Transverse colon (tissue), 4 donors: Measurements from ENCODE around the gene DTWD1. TPM values are rescaled to one million over a fixed set of nuclear protein-coding genes. Genes with fewer than 3 reads are reported as not detected.

Source experiments
- DNase-seq: peaks from one replicate; pipeline ENCODE4 v3.0.0-alpha.2; 2019
- H3K27ac ChIP-seq, 4 donors: fragments of 200-600 bp; sonication (generic); 2 replicates each; pipeline ENCODE4 v1.5.1; 2016 to 2018; ENCODE audit warnings: inconsistent platforms in 4 of 4
- H3K27me3 ChIP-seq: fragments of 200-600 bp; sonication (generic); 2 replicates; pipeline ENCODE4 v1.5.1; 2017; ENCODE audit warnings: inconsistent platforms
- H3K36me3 ChIP-seq, 4 donors: fragments of 200-600 bp; sonication (generic); 2 replicates each; pipeline ENCODE4 v1.5.1; 2017 to 2019; ENCODE audit warnings: inconsistent platforms in 4 of 4
- H3K4me1 ChIP-seq, 4 donors: fragments of 200-600 bp; sonication (generic); 2 replicates each; pipeline ENCODE4 v1.5.1; 2017 to 2020; ENCODE audit warnings: inconsistent platforms in 4 of 4
- H3K4me3 ChIP-seq, 4 donors: fragments of 200-600 bp; sonication (generic); 1 replicate in 1 of 4; 2 replicates in 3 of 4; pipeline versions ENCODE4 v1.5.1 to v1.6.1; 2017 to 2019; ENCODE audit warnings: inconsistent platforms in 4 of 4
- H3K9me3 ChIP-seq, 2 donors: fragments of 200-600 bp; sonication (generic); 2 replicates each; pipeline ENCODE4 v1.5.1; 2017 to 2019; ENCODE audit warnings: inconsistent platforms in 2 of 2
- CTCF ChIP-seq, 5 experiments: fragments of 200-600 bp in 3 of 5; fragments of 450-650 bp in 2 of 5; sonication (generic) in 3 of 5; IDR thresholded peaks; 1 replicate in 2 of 5; 2 replicates in 3 of 5; pipeline ENCODE4 v1.5.1; 2016 to 2017; ENCODE audit warnings: antibody characterized with exemption in 5 of 5, inconsistent platforms in 3 of 5, mild to moderate bottlenecking in 2 of 5, moderate library complexity in 1 of 5
- EP300 ChIP-seq: sonication (generic); formaldehyde crosslinking; IDR thresholded peaks from one replicate; pipeline ENCODE4 v1.6.1; 2017; ENCODE audit warnings: antibody characterized with exemption, low read depth
- POLR2A ChIP-seq: fragments of 450-650 bp; IDR thresholded peaks from one replicate; pipeline ENCODE4 v1.6.1; 2016; ENCODE audit warnings: antibody characterized with exemption, mild to moderate bottlenecking, moderate library complexity
- POLR2AphosphoS5 ChIP-seq, 3 donors: sonication (generic); formaldehyde crosslinking; IDR thresholded peaks; one replicate each; pipeline ENCODE4 v1.6.1; 2016; ENCODE audit warnings: antibody characterized with exemption in 3 of 3
- WGBS, 2 donors: methylation state at CpG; one replicate each; pipeline ENCODE4 v1.1.5; 2018; ENCODE audit warnings: low coverage in 1 of 2; 5-methylcytosine and 5-hydroxymethylcytosine counted together
- in situ Hi-C, 4 donors: fragments of 200-750 bp; cut with MboI; loops; one replicate each; pipeline versions ENCODE4 v1.15.0 to v1.15.1; 2017; ENCODE audit warnings: low sequenced_read_pairs in 3 of 4, low pct_ligation_motif_present in 1 of 4, low pct_unique_long_range_greater_than_20kb in 1 of 4
- intact Hi-C: fragments of 100-400 bp; cut with DNase I; formaldehyde crosslinking; loops from one replicate; pipeline ENCODE4 v1.15.1; 2023; ENCODE audit warnings: low total_unique reads
- total RNA-seq, 4 donors: library from RNA; depleted of rRNA; stranded (reverse); fragments of >200 nt; gene quantifications; one replicate each; pipeline ENCODE4 v1.1.0, GENCODE V29; 2016

DTWD1 gene
- total RNA-seq, 4 donors from 2014 or later, result 3.0 to 22.1 (median 17.1) TPM

DNA sequence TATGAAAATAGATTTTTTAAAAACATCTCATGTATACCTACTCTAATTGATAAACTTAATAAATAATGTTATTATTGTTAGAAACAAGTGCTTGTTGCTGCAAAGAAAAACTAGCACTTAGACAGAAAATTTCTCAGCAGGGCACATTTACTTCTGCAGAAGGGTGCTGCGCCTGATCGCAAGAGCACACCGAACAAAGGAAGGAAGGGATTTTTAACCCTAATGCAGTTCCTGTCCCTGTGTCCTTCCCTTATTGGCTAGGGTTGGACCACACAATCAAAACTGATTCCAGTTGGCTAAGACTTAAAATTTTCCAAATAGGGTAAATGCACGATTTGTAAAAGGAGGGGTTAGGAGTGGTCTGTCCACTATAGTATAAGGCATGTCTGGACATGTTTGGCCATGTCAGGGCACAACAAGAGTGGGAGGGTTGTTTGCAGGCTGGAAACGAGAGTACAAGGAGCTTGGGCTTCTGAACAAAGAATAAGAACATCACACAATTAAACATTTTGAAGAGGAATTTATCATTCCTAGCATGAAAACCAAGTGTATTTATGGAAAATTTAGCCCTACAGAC lies 4.7 kb downstream of the DTWD1 start:
- Histone ChIP-seq H3K9me3 (peaks cover 4 to 8% of the 10 kb centered on the region in 2 donors), H3K27me3 (no peaks in the 10 kb centered on the region), H3K4me1 (peaks cover 0 to 22% (median 10%) of the 10 kb centered on the region in 4 donors), H3K36me3 (peaks cover 0 to 26% (median 12%) of the 10 kb centered on the region in 4 donors), H3K4me3 (no peak overlapping the region), H3K27ac (no peak overlapping the region)
- no peak for DNase-seq
- intact Hi-C loops (no loop called here), in situ Hi-C loops (no loop called here)
- no peak for TF ChIP-seq POLR2AphosphoS5 (IDR thresholded peaks at IDR 0.05)
- no peak for TF ChIP-seq CTCF (IDR thresholded peaks at IDR 0.05)
- no peak for TF ChIP-seq POLR2A
- no peak for TF ChIP-seq EP300
- 95% methylated on average over 4 to 5 of the region's 5 CpGs for WGBS, 2 donors

- peaks cover 4 to 8% of the 10 kb centered on the region in 2 donors for H3K9me3 ChIP-seq
- no peaks in the 10 kb centered on the region for H3K27me3 ChIP-seq
- no peak overlapping the region for H3K27ac ChIP-seq
- no peak for DNase-seq
- peaks cover 0 to 28% (median 12%) of the 10 kb centered on the region in 4 donors for H3K36me3 ChIP-seq
- intact Hi-C loops, result no loop called here
- no peak overlapping the region for H3K4me3 ChIP-seq
- H3K4me1 ChIP-seq, result peaks cover 0 to 12% (median 4%) of the 10 kb centered on the region in 4 donors
- in situ Hi-C loops, result no loop called here
- 50 to 63% methylated on average over 1 of the region's 1 CpG for WGBS, 2 donors
- TF ChIP-seq EP300 (no peak), CTCF (IDR thresholded peaks at IDR 0.05) (no peak), POLR2A (no peak), POLR2AphosphoS5 (IDR thresholded peaks at IDR 0.05) (no peak)
Measured at GRCh38 chr15:49627407-49627877, 6.6 kb downstream of the DTWD1 start.

DNA sequence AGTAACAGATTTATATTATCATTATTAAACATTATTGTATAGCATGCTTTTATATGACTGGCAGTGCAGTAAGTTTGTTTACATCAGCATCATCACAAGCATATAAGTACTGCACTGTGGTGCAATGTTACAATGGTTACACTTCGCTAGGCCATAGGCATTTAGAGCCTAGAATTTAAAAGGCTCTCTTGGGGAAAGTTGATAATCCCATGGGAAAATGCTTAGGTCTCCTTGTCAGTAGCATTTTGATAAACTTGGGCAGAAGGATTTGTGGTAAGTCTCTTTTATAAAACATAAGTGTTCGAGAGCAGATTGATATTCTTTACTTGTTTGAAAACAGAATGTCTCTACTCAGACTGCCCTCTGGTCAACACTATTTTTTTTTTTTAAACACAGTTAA lies 7.5 kb downstream of the DTWD1 start:
- intact Hi-C loops, result no loop called here
- WGBS, 2 donors, result 92 to 96% methylated on average over 2 of the region's 2 CpGs
- DNase-seq, result no peak
- no peaks in the 10 kb centered on the region for H3K27me3 ChIP-seq
- H3K4me1 ChIP-seq, result peaks cover 0 to 4% (median 2%) of the 10 kb centered on the region in 4 donors
- H3K9me3 ChIP-seq, result peaks cover 4 to 8% of the 10 kb centered on the region in 2 donors
- no peak overlapping the region for H3K27ac ChIP-seq
- no peak overlapping the region for H3K4me3 ChIP-seq
- in situ Hi-C loops, result no loop called here
- H3K36me3 ChIP-seq, result peaks cover 0 to 28% (median 12%) of the 10 kb centered on the region in 4 donors
- no peak for TF ChIP-seq POLR2A
- no peak for TF ChIP-seq CTCF (IDR thresholded peaks at IDR 0.05)
- no peak for TF ChIP-seq EP300
- TF ChIP-seq POLR2AphosphoS5 (IDR thresholded peaks at IDR 0.05), result no peak

DNA sequence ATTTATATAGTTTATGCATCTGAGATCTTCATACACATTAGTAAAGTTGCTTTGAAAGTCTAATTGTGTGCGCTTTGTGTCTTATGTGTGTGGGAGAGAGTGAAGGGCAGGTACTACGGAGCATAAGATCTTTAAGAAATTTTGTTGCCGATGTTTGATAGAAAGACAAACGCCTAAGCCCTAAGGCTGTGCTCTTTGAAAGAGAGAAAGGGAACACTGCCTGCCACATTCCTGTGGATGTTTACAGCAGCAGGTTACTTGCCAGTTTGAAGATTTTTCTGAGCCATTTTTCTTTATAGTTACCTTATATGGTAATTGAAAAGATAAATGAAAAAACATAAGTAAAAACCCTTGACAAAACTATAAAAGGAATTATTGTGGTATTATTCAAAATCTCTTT lies 17.0 kb downstream of the DTWD1 start:
- in situ Hi-C loops, result no loop called here
- H3K27me3 ChIP-seq, result no peaks in the 10 kb centered on the region
- no peak for TF ChIP-seq CTCF (IDR thresholded peaks at IDR 0.05)
- TF ChIP-seq POLR2AphosphoS5 (IDR thresholded peaks at IDR 0.05), result no peak
- TF ChIP-seq EP300, result no peak
- TF ChIP-seq POLR2A, result no peak
- H3K36me3 ChIP-seq, result peaks cover 0 to 34% (median 9%) of the 10 kb centered on the region in 4 donors
- no peaks in the 10 kb centered on the region for H3K9me3 ChIP-seq
- intact Hi-C loops, result no loop called here
- H3K4me3 ChIP-seq, result no peak overlapping the region
- 80 to 81% methylated on average over 4 of the region's 4 CpGs for WGBS, 2 donors
- no peak overlapping the region for H3K27ac ChIP-seq
- no peak for DNase-seq
- H3K4me1 ChIP-seq, result peaks cover 0 to 8% (median 0%) of the 10 kb centered on the region in 4 donors
